NCI-H460 (cell line): ENCODE measurements around the gene CRISPLD2. TPM values are rescaled to one million over a fixed set of nuclear protein-coding genes. Genes with fewer than 3 reads are reported as not detected.

ENCODE experiments used
- DNase-seq: peaks from one replicate; pipeline ENCODE4 v3.0.0-alpha.2; 2016; ENCODE audit warnings: low read depth; ENCODE audit errors: extremely low read depth
- total RNA-seq: library from RNA; depleted of rRNA; stranded (reverse); fragments of >200 nt; shearing (Covaris generic); gene quantifications from 2 replicates; pipeline ENCODE4 v1.2.3, GENCODE V29; 2014

The CRISPLD2 gene
- total RNA-seq, 1 experiment from 2014 or later: 0.30 TPM

DNA sequence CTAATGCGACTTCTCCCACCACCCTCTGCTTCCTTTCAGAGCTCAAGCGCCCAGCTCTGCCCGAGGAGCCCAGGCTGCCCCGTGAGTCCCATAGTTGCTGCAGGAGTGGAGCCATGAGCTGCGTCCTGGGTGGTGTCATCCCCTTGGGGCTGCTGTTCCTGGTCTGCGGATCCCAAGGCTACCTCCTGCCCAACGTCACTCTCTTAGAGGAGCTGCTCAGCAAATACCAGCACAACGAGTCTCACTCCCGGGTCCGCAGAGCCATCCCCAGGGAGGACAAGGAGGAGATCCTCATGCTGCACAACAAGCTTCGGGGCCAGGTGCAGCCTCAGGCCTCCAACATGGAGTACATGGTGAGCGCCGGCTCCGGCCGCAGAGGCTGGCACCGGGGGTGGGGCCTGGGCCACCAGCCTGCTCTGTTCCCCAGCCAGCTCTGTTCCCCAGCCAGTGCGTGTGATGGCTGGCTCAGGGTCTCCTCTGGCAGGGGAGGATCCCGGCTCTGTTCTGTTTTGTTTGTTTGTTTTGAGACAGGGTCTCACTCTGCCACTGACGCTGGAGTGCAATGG, 18.7 kb downstream of the CRISPLD2 start:
- DNase-seq: no peak

GRCh38 chr16:84839054-84839453, 19.3 kb downstream of the CRISPLD2 start:
- DNase-seq: no peak

DNA sequence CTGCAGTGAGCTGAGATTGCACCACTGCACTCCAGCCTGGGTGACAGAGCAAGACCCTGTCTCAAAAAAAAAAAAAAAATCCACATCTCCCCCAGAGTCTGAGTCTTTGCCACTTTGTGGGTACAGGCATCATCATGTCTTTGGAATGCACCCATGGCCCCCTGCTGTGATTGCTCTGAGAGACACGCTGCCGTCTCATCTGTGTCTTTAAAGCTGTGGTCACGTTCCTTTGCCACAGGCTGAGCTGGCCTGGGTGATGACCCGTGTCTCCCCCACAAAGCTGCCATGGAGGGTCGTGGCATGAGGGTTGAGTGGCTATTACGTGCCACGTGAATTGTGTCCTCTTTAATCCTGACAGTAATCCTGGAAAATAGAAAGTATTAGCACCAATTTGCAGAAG, 20.2 kb downstream of the CRISPLD2 start:
- DNase-seq: no peak

- no peak for DNase-seq
Observed at GRCh38 chr16:84840687-84841627, 21.2 kb downstream of the CRISPLD2 start.

DNA sequence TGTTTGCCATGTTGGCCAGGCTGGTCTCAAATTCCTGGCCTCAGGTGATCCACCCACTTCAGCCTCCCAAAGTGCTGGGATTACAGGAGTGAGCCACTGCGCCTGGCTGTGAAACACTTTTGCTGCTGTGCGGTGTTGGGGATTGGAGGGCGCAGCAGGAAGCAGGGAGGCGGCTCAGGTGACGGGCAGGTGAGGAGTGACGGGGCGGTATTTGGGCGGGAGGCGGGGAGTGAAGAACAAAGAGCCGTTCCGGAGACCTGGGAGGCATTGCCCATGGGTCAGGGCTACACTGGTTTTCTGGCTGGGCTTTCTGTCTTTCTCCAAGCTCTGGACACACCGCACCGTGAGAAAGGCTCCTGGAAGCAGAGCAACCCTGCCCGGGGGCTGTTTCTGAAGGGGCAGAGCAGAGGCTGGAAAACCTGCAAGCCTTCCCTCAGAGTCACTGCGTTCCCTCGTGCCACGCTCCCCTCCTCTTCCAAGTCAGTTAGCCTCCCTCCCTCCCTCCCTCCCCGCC, 22.1 kb downstream of the CRISPLD2 start:
- no peak for DNase-seq

- DNase-seq: no peak
Observed at GRCh38 chr16:84842516-84843148, 22.8 kb downstream of the CRISPLD2 start.

DNA sequence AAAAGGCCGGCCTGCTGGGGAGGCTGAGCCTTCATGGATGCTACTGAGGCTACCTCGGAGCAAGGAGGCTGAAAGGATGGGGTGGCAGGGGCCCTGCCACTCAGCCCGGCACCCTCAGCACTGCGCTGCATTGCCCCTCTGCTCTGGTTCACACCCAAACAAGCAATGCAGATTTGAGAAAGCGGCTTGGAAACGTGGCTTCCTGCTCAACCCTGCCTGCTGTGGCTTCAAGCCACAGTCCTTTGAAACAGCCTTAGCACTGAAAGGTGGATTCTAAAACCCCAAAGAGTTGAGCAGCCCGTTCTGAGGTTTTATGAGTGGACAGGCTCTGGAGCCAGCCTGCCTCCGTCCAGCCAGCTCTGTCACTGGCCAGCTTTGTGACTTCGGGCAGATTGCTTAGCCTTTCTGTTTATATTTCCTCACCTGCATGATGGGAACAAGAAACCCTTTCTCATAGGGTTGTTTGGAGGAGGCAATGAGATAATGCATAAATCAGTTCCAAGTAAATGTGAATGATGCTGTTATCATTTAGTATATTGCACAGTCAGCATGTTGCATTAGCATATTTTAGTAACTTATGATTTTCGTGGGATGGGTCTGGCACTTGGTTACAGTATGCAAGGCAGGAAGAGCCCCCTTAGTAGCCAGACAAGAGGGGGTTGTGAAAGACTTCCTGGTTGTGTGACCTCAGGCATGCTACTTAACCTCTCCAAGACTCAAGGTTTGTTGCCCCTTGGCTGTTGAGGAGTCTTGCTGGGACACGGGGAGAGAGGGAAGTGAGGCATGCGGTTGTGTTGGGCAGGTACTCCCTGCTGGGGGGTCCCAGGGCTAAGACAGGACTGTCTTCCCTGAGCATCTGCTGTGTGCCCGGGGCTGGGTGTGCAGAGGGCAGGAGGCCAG, 23.6 kb downstream of the CRISPLD2 start:
- no peak for DNase-seq

- DNase-seq: no peak
Observed at GRCh38 chr16:84844049-84844350, 24.2 kb downstream of the CRISPLD2 start.

GRCh38 chr16:84844559-84845495, 25.0 kb downstream of the CRISPLD2 start:
- DNase-seq: no peak

DNA sequence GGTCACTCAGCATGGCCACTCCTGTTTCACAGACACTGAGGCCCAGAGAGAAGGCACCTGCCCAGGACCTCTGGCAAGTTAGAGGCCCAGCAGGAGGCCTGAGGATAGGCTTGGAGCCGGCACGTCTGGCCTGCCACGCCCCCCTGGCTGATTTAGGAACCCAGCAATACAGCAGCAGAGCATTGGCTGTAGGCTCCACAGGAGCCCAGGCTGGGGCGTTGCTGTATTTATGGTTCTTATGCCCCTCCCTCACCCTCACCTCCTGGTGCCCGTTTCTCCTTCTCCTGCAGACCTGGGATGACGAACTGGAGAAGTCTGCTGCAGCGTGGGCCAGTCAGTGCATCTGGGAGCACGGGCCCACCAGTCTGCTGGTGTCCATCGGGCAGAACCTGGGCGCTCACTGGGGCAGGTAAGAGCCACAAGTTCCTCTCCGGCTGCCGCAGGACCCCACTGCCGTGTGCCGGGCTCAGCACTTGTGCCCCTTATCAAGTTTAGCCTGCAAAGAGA, 25.8 kb downstream of the CRISPLD2 start:
- no peak for DNase-seq

DNA sequence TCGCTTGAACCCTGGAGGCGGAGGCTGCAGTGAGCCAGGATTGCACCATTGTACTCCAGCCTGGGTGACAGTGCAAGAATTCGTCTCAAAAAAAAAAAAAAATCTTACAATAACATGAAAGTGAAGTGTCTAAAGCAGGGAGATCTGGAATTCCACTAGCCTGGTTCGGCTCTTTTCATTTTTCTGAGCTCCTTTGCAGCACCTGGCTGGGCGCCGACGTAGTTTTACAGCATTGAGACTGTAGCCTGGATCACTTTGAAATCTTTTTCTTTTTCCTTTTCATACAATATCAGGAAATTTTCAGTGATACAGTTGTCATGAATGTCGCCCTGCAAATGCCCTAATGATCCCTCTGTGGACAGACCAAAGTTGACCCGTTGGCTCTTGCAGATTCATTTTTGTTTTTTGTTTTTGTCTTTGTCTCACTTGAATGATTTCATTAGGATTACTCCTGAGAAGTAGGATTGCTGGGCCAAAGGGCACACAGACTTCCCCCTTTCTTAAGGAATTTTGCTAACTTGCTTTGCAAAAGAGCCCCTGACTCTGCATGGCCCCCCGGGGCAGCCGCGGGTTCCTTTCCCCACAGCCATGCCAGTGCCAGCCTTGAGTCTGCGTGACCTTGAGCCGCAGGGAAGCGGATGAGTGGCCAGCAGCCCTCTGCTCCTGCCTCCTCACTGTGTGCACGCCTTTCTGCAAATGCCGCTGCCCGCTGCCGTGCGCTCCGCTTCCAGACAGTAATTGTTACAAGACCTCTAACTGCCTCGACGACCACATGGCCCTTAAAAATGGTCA, 28.0 kb downstream of the CRISPLD2 start:
- no peak for DNase-seq

- DNase-seq: no peak
Observed at GRCh38 chr16:84848986-84849634, 29.3 kb downstream of the CRISPLD2 start.

DNA sequence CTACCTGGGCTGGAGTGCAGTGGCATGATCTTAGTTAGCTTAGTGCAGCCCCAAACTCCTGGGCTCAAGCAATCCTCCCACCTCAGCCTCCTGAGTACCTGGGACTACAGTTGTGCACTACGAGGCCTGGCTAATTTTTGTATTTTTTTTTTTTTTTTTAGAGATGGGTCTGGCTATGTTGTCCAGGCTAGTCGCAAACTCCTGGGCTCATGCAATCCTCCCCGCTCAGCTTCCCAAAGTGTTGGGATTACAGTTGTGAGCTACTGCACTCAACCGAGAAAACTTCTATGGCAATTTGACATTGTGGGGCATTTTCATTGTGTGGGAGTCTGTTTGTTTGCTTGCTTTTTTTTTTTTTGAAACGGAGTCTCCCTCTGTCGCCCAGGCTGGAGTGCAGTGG, 30.0 kb downstream of the CRISPLD2 start:
- DNase-seq: no peak

DNA sequence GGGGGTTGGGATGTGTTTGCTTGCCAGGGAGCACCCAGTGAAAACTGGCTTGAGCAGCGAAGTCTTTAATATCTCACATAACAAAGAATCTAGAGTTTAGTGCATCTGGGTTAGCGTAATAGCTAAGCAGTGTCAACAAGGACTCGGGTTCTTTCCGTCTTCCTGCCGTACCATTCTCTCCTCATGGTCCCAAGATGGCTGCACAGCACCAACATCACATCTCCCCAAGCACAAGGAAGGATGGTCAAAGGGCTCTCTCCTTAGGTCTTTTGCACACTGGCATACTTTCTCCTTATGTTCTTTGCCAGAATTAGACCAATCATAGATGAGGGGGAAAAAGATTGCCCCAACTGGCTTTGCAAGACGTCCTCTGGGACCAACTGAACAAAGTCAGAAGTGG, 30.9 kb downstream of the CRISPLD2 start:
- no peak for DNase-seq

- DNase-seq: no peak
Observed at GRCh38 chr16:84851192-84852127, 31.7 kb downstream of the CRISPLD2 start.

GRCh38 chr16:84853534-84853933, 33.7 kb downstream of the CRISPLD2 start:
- no peak for DNase-seq

- no peak for DNase-seq
Observed at GRCh38 chr16:84854759-84855158, 35.0 kb downstream of the CRISPLD2 start.
